RWPE2 (cell line): ENCODE results near the gene PBX1.

Source experiments
- ATAC-seq: fragments of 200-7000 bp; cut with Tn5 transposase; 3 replicates; pipeline ENCODE4 v1.9.1; 2021; ENCODE audit warnings: low read depth
- DNase-seq: peaks from one replicate; pipeline ENCODE4 v3.0.0-alpha.2; 2020; ENCODE audit warnings: low spot score
- H3K27ac ChIP-seq: fragments of 450-650 bp; 2 replicates; pipeline ENCODE4 v1.5.1; 2017; ENCODE audit warnings: mild to moderate bottlenecking; ENCODE audit not compliant: poor library complexity, severe bottlenecking
- H3K27me3 ChIP-seq: fragments of 250-450 bp; sonication (Bioruptor Pico); 2 replicates; pipeline ENCODE4 v1.5.1; 2021; ENCODE audit warnings: mild to moderate bottlenecking, moderate library complexity; ENCODE audit not compliant: insufficient read depth, poor library complexity, severe bottlenecking
- H3K36me3 ChIP-seq: fragments of 250-450 bp; sonication (Bioruptor Pico); 2 replicates; pipeline ENCODE4 v1.5.1; 2020; ENCODE audit warnings: low read depth, mild to moderate bottlenecking, moderate library complexity
- H3K4me1 ChIP-seq: fragments of 250-450 bp; sonication (Bioruptor Pico); 2 replicates; pipeline ENCODE4 v1.5.1; 2021; ENCODE audit warnings: mild to moderate bottlenecking, moderate library complexity; ENCODE audit not compliant: insufficient read depth, poor library complexity, severe bottlenecking
- H3K4me3 ChIP-seq: fragments of 250-450 bp; sonication (Bioruptor Pico); 2 replicates; pipeline ENCODE4 v1.5.1; 2021; ENCODE audit warnings: mild to moderate bottlenecking, moderate library complexity; ENCODE audit not compliant: severe bottlenecking
- H3K9me3 ChIP-seq: fragments of 250-450 bp; sonication (Bioruptor Pico); 2 replicates; pipeline ENCODE4 v1.5.1; 2021; ENCODE audit warnings: mild to moderate bottlenecking, moderate library complexity; ENCODE audit not compliant: severe bottlenecking
- CTCF ChIP-seq: fragments of 450-650 bp; IDR thresholded peaks from one replicate; pipeline ENCODE4 v1.5.1; 2017; ENCODE audit warnings: mild to moderate bottlenecking, moderate library complexity; ENCODE audit not compliant: poor library complexity, severe bottlenecking

PBX1 gene

GRCh38 chr1:164595212-164595611, 36.2 kb downstream of the PBX1 start:
- DNase-seq (no peak), ATAC-seq (no peak)
- H3K27me3 ChIP-seq, result no peaks in the 10 kb centered on the region
- H3K4me3 ChIP-seq, result no peak overlapping the region
- no peaks in the 10 kb centered on the region for H3K36me3 ChIP-seq
- H3K9me3 ChIP-seq, result no peaks in the 10 kb centered on the region
- no peak overlapping the region for H3K27ac ChIP-seq
- TF ChIP-seq CTCF, result no peak
- peaks cover 7% of the 10 kb centered on the region for H3K4me1 ChIP-seq

- TF ChIP-seq CTCF, result no peak
- Histone ChIP-seq H3K27me3 (no peaks in the 10 kb centered on the region), H3K36me3 (no peaks in the 10 kb centered on the region), H3K4me3 (no peak overlapping the region), H3K27ac (no peak overlapping the region), H3K4me1 (peaks cover 7% of the 10 kb centered on the region), H3K9me3 (no peaks in the 10 kb centered on the region)
- ATAC-seq (no peak), DNase-seq (no peak)
These were observed 37.2 kb downstream of the PBX1 start for GRCh38 chr1:164596172-164596571.

- Histone ChIP-seq H3K9me3 (no peaks in the 10 kb centered on the region), H3K27me3 (no peaks in the 10 kb centered on the region), H3K4me1 (peaks cover 11% of the 10 kb centered on the region), H3K27ac (no peak overlapping the region), H3K36me3 (no peaks in the 10 kb centered on the region), H3K4me3 (no peak overlapping the region)
- no peak for TF ChIP-seq CTCF
- no peak for DNase-seq
- ATAC-seq, result no peak
These were observed 39.7 kb downstream of the PBX1 start for GRCh38 chr1:164598719-164599118.

- DNase-seq, result no peak
- Histone ChIP-seq H3K27ac (no peak overlapping the region), H3K4me3 (no peak overlapping the region), H3K9me3 (no peaks in the 10 kb centered on the region), H3K4me1 (peaks cover 11% of the 10 kb centered on the region), H3K36me3 (no peaks in the 10 kb centered on the region), H3K27me3 (no peaks in the 10 kb centered on the region)
- ATAC-seq, result no peak
- no peak for TF ChIP-seq CTCF
These were observed 40.3 kb downstream of the PBX1 start for GRCh38 chr1:164599272-164599671.

GRCh38 chr1:164601399-164602100, 42.6 kb downstream of the PBX1 start:
- ATAC-seq (peak; percentile 60), DNase-seq (no peak)
- TF ChIP-seq CTCF, result no peak
- no peaks in the 10 kb centered on the region for H3K36me3 ChIP-seq
- H3K27me3 ChIP-seq, result no peaks in the 10 kb centered on the region
- H3K4me1 ChIP-seq, result peaks cover 11% of the 10 kb centered on the region
- H3K9me3 ChIP-seq, result no peaks in the 10 kb centered on the region
- no peak overlapping the region for H3K4me3 ChIP-seq
- H3K27ac ChIP-seq, result peak overlapping the region; percentile 19
